Measurements from ENCODE around the gene FRG2C. TPM values are rescaled to one million over a fixed set of nuclear protein-coding genes. Genes with fewer than 3 reads are reported as not detected.
"Not testable (repeated sequence)": the region's sequence is repeated elsewhere in the genome, so short reads cannot be mapped to it uniquely, and the experiment has no call there.

FRG2C gene
- total RNA-seq, 1 donor from 2014 or later: not detected

GRCh38 chr3:75672140-75672775, 8.1 kb downstream of the FRG2C start:
- Mint-ChIP-seq H3K36me3 (ENCODE audit: low read depth) (peaks cover 13% of the 10 kb centered on the region), H3K27me3 (ENCODE audit: low read depth) (peaks cover 39% of the 10 kb centered on the region), H3K9me3 (peaks cover 37% of the 10 kb centered on the region)
- H3K4me1 Mint-ChIP-seq (ENCODE audit: low read depth); H3K27ac Mint-ChIP-seq; intact Hi-C loops (cut with micrococcal nuclease); DNase-seq (ENCODE audit: low spot score); H3K4me3 Mint-ChIP-seq (ENCODE audit: low read depth): not testable (repeated sequence)

DNA sequence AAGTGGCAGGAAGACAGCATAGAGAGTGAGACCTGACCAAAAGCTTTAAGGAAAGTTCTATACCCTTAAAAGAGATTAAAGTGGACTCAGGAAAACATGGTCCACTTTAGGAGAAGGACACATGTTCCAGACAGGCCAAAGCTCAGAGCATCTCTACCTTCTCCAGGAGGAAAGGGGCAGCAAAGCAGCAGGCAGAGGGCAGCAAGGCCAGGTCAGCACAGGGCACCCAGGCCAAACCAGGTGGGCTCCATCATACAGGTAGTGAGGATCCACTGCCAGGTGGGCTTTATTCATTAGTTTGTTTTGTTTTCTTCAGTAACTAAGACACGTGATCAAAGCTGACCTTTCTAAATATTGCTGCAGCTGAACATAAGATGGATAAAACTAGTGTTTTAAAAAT, 19.8 kb downstream of the FRG2C start:
- H3K27me3 Mint-ChIP-seq (ENCODE audit: low read depth); H3K4me1 Mint-ChIP-seq (ENCODE audit: low read depth); intact Hi-C loops (cut with micrococcal nuclease); H3K36me3 Mint-ChIP-seq (ENCODE audit: low read depth); H3K4me3 Mint-ChIP-seq (ENCODE audit: low read depth); DNase-seq (ENCODE audit: low spot score); H3K27ac Mint-ChIP-seq: not testable (repeated sequence)
- peaks cover 28% of the 10 kb centered on the region for H3K9me3 Mint-ChIP-seq

DNA sequence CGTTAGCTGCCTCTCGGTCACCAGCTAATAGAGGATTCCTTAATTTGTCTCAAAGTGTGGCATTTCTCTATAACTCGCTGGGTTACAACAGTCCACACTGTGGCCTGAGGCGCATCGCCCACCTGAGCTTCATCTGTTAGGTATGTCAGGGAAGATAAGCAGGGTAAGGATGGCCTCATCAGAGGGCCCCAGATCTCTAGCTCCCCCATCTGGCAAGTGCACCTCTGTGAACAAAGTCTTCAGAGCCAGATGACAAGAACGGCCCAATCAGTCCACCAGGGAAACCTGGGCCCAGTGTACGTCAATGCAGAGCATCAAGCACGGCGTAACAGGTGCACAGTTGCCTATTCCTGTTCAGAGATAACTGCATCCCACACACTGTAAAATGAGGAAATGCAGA, 23.2 kb downstream of the FRG2C start:
- Mint-ChIP-seq H3K4me3 (ENCODE audit: low read depth) (no peak overlapping the region), H3K9me3 (peaks cover 54% of the 10 kb centered on the region), H3K4me1 (ENCODE audit: low read depth) (no peaks in the 10 kb centered on the region), H3K36me3 (ENCODE audit: low read depth) (no peaks in the 10 kb centered on the region), H3K27me3 (ENCODE audit: low read depth) (no peaks in the 10 kb centered on the region), H3K27ac (no peak overlapping the region)
- intact Hi-C loops (cut with micrococcal nuclease): no loop called here
- DNase-seq (ENCODE audit: low spot score): no peak

GRCh38 chr3:75692061-75692460, 27.9 kb downstream of the FRG2C start:
- Mint-ChIP-seq H3K36me3 (ENCODE audit: low read depth) (no peaks in the 10 kb centered on the region), H3K27ac (no peak overlapping the region), H3K4me1 (ENCODE audit: low read depth) (no peaks in the 10 kb centered on the region), H3K9me3 (peaks cover 42% of the 10 kb centered on the region), H3K4me3 (ENCODE audit: low read depth) (no peak overlapping the region), H3K27me3 (ENCODE audit: low read depth) (no peaks in the 10 kb centered on the region)
- intact Hi-C loops (cut with micrococcal nuclease): no loop called here
- DNase-seq (ENCODE audit: low spot score): no peak

Other genes starting within 250 kb of the FRG2C start
- gene ZNF717, start 121.2 kb downstream of the FRG2C start, total RNA-seq: 7.9 and 9.2 TPM in 2 replicates

All from activated T-helper 2 cell treated with anti-CD3 and anti-CD28 coated beads, Interferon-gamma antibody, Interleukin-2, Interleukin-4, amounts not matched to agents 10 μg/mL and 5 μg/mL and 100 μg/mL, durations not matched to agents 14 hours and 24 hours and 36 hours (primary cell).